Lower leg skin (tissue), 3 donors: Measurements from ENCODE around the gene ANXA8.

Source experiments
- POLR2A ChIP-seq, 2 donors: fragments of 450-650 bp; IDR thresholded peaks; one replicate each; pipeline ENCODE4 v1.6.1; 2016 to 2017; ENCODE audit warnings: antibody characterized with exemption in 2 of 2, mild to moderate bottlenecking in 1 of 2, moderate library complexity in 1 of 2
- TF ChIP-seq, protein P1 (sequence below), 3 donors: fragments of 450-650 bp; IDR thresholded peaks; one replicate each; pipeline ENCODE4 v1.5.1; 2016; ENCODE audit warnings: antibody characterized with exemption in 3 of 3, mild to moderate bottlenecking in 3 of 3, moderate library complexity in 2 of 3

DNA sequence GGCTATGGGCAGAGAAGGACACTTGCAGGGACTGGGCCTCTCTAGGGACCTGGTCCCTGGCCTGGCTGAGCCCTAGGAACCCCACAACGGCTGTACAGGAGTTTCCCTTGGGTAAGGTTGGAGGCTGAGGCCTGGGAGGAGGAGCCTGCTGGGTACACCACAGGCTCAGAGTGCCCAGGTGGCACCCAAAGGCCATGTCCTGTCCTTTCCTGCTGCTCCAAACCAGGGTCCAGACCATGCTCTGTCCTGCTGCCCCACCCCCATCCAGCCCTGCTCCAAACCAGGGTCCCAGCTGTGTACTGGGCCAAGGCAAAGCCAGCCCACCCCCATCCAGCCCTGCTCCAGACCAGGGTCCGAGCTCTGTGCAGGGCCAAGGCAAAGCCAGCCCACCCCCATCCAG is 64.5 kb downstream of the ANXA8 start:
- TF ChIP-seq, protein P1, sequence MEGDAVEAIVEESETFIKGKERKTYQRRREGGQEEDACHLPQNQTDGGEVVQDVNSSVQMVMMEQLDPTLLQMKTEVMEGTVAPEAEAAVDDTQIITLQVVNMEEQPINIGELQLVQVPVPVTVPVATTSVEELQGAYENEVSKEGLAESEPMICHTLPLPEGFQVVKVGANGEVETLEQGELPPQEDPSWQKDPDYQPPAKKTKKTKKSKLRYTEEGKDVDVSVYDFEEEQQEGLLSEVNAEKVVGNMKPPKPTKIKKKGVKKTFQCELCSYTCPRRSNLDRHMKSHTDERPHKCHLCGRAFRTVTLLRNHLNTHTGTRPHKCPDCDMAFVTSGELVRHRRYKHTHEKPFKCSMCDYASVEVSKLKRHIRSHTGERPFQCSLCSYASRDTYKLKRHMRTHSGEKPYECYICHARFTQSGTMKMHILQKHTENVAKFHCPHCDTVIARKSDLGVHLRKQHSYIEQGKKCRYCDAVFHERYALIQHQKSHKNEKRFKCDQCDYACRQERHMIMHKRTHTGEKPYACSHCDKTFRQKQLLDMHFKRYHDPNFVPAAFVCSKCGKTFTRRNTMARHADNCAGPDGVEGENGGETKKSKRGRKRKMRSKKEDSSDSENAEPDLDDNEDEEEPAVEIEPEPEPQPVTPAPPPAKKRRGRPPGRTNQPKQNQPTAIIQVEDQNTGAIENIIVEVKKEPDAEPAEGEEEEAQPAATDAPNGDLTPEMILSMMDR (IDR thresholded peaks at IDR 0.05): no peak
- TF ChIP-seq POLR2A (IDR thresholded peaks at IDR 0.05): no peak
